Bronchial epithelial cell (primary cell): Measurements from ENCODE around the gene ETNK2. TPM values are rescaled to one million over a fixed set of nuclear protein-coding genes. Genes with fewer than 3 reads are reported as not detected.
A peak's percentile ranks its signal among the peaks of the same experiment; 100 is the strongest.

Experiments used
- DNase-seq: peaks from one replicate; pipeline ENCODE4 v3.0.0-alpha.2; 2010; ENCODE audit warnings: low read depth
- FAIRE-seq: peaks from 2 replicates; lab custom pipeline; 2011; peaks lifted over from hg19 to GRCh38; lab: Jason Lieb, UNC
- H3K27me3 ChIP-seq: 2 replicates; pipeline ENCODE4 v1.5.1; 2011; ENCODE audit warnings: low read length; ENCODE audit not compliant: control insufficient read depth, insufficient read depth
- H3K36me3 ChIP-seq: 2 replicates; pipeline ENCODE4 v1.5.1; 2011; ENCODE audit warnings: low read length; ENCODE audit not compliant: control insufficient read depth, insufficient read depth
- H3K4me3 ChIP-seq: 2 replicates; pipeline ENCODE4 v1.5.1; 2011; ENCODE audit warnings: mild to moderate bottlenecking, low read depth, low read length, control low read depth
- total RNA-seq: library from RNA; depleted of rRNA; stranded (reverse); fragments of >200 nt; gene quantifications from 2 replicates; pipeline ENCODE4 v1.2.1, GENCODE V29; 2014
- TF ChIP-seq, protein P1 (sequence below): IDR thresholded peaks from 2 replicates; pipeline ENCODE4 v1.5.1; 2011; ENCODE audit warnings: mild to moderate bottlenecking, moderate library complexity, low read length, control low read depth, inconsistent platforms; ENCODE audit not compliant: insufficient read depth, severe bottlenecking

The ETNK2 gene
- total RNA-seq, 1 donor from 2014 or later: 58.7 TPM

GRCh38 chr1:204087181-204087892 lies 64.5 kb downstream of the ETNK2 start:
- TF ChIP-seq, protein P1, sequence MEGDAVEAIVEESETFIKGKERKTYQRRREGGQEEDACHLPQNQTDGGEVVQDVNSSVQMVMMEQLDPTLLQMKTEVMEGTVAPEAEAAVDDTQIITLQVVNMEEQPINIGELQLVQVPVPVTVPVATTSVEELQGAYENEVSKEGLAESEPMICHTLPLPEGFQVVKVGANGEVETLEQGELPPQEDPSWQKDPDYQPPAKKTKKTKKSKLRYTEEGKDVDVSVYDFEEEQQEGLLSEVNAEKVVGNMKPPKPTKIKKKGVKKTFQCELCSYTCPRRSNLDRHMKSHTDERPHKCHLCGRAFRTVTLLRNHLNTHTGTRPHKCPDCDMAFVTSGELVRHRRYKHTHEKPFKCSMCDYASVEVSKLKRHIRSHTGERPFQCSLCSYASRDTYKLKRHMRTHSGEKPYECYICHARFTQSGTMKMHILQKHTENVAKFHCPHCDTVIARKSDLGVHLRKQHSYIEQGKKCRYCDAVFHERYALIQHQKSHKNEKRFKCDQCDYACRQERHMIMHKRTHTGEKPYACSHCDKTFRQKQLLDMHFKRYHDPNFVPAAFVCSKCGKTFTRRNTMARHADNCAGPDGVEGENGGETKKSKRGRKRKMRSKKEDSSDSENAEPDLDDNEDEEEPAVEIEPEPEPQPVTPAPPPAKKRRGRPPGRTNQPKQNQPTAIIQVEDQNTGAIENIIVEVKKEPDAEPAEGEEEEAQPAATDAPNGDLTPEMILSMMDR: no peak
- no peak overlapping the region for H3K4me3 ChIP-seq
- H3K36me3 ChIP-seq: no peaks in the 10 kb centered on the region
- FAIRE-seq (no peak), DNase-seq (no peak)
- no peaks in the 10 kb centered on the region for H3K27me3 ChIP-seq

DNA sequence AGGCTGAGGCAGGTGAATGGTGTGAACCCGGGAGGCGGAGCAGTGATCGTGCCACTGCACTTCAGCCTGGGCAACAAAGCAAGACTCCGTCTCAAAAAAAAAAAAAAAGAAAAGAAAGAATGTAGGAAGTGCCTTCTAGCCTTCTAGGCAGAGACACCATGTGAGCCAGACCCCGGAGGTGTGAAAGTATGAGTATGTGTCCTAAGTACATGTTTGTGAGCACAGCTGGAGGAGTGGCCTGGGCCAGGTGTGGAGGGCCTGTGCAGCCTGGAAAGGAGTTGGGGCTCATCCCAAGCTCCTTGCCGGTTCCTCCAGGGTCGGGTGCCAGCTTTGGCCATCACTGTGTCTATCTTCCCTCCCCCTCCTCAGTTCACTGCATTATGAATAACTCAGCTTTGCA lies 66.0 kb downstream of the ETNK2 start:
- TF ChIP-seq, protein P1: no peak
- DNase-seq: no peak
- Histone ChIP-seq H3K27me3 (no peaks in the 10 kb centered on the region), H3K36me3 (no peaks in the 10 kb centered on the region), H3K4me3 (no peak overlapping the region)
- no peak for FAIRE-seq

- Histone ChIP-seq H3K27me3 (no peaks in the 10 kb centered on the region), H3K4me3 (no peak overlapping the region), H3K36me3 (no peaks in the 10 kb centered on the region)
- TF ChIP-seq, protein P1: no peak
- peak; percentile 62 for FAIRE-seq
- DNase-seq: no peak
Observed at GRCh38 chr1:204084247-204084772, 67.5 kb downstream of the ETNK2 start.

GRCh38 chr1:204083491-204083890 lies 68.4 kb downstream of the ETNK2 start:
- H3K27me3 ChIP-seq: no peaks in the 10 kb centered on the region
- H3K4me3 ChIP-seq: no peak overlapping the region
- TF ChIP-seq, protein P1: no peak
- no peak for DNase-seq
- FAIRE-seq: no peak
- no peaks in the 10 kb centered on the region for H3K36me3 ChIP-seq

DNA sequence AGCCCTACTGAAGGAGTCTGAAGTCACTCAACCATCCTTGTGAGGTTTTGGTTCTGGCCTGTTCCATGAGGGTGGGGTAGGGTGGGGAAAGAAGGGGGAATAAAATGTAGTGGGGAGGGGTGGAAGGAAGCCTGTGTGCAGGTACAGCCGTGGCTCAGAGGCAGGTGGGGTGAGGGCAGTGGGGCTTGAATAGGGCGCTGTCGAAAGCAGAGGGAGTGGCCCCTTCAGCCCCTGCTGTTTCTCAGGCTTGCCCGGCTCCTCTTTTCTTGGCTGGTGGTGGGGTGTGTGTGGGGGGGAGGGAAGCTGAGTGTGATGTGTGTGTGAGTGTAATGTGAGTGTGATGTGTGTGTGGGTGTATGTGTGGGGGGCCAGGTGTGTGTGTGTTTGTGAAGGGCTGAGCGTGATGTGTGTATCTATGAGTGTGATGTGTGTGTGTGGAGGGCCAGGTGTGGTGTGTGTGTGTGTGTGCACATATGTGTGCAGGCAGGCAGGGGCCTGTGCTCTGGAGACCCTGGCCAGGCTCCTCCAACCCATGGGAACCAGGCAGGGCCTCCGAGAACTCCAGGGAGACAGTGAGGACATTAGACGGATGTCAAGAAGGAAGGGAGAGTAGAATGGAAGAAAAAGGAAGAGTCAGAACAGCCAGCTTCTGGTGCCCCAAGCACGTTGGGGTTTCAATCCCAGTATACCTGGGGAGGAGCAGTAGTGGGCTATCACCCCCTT lies 69.9 kb downstream of the ETNK2 start:
- FAIRE-seq: peak; percentile 77
- DNase-seq: no peak
- Histone ChIP-seq H3K36me3 (no peaks in the 10 kb centered on the region), H3K27me3 (no peaks in the 10 kb centered on the region), H3K4me3 (no peak overlapping the region)
- TF ChIP-seq, protein P1: no peak
